ENCODE measurements around the gene TNRC18.
A peak's percentile ranks its signal among the peaks of the same experiment; 100 is the strongest.

DNA sequence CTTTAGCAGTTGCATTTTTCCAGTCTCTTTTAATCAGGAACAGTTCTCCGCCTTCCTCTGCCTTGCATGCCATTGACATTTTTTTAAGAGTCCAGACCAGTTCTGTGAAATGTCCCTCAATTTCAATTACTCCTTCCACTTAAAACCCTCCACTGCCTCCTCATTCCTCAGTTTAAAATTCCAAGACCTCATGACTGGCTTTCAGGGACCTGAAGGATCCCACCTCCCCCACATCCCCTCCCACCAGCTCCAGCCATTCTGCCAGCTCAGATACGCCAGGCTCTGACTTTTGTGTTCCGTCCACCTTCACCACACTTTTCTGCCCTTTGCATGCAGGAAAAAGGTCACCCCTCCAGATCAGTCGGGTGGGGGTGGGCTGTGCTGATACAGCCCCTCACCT is 8.7 kb downstream of the TNRC18 start:
- TF ChIP-seq TOX (CRISPR knock-in tag; IDR thresholded peaks at IDR 0.05; ENCODE audit: borderline replicate concordance) = 0 out of 2 replicates have a peak, but pooled peaks have one; percentile 14
- TF ChIP-seq CSDC2 (CRISPR knock-in tag; IDR thresholded peaks at IDR 0.05) = no peak
- TF ChIP-seq ZNF8 (CRISPR knock-in tag; IDR thresholded peaks at IDR 0.05) = no peak
- TF ChIP-seq ZNF70 (CRISPR knock-in tag; IDR thresholded peaks at IDR 0.05) = no peak
- TF ChIP-seq CREB5 (CRISPR knock-in tag; IDR thresholded peaks at IDR 0.05; ENCODE audit: low read depth) = no peak
- no peak for TF ChIP-seq PATZ1 (CRISPR knock-in tag; IDR thresholded peaks at IDR 0.05; ENCODE audit: borderline replicate concordance)
- TF ChIP-seq ISL1 (CRISPR knock-in tag; IDR thresholded peaks at IDR 0.05) = peak; percentile 66
- TF ChIP-seq CSRNP3 (CRISPR knock-in tag; IDR thresholded peaks at IDR 0.05) = no peak
- TF ChIP-seq ZFP30 (CRISPR knock-in tag; IDR thresholded peaks at IDR 0.05) = no peak
- TF ChIP-seq PPARA (CRISPR knock-in tag; IDR thresholded peaks at IDR 0.05; ENCODE audit: borderline replicate concordance) = no peak
